GM21786 (cell line): Measurements from ENCODE around the gene TMEM240.
"Not testable (repeated sequence)": the region's sequence is repeated elsewhere in the genome, so short reads cannot be mapped to it uniquely, and the experiment has no call there.

Experiments
- ATAC-seq: cut with Tn5 transposase; IDR thresholded peaks from one replicate; pipeline ENCODE4 v1.9.1; 2021; ENCODE audit not compliant: unreplicated experiment

TMEM240 gene

GRCh38 chr1:1541956-1542765 is 1.7 kb upstream of the TMEM240 start:
- ATAC-seq = no peak

- ATAC-seq = no peak
These were observed 599 bp upstream of the TMEM240 start for GRCh38 chr1:1540818-1541628.

- no peak for ATAC-seq
These were observed 924 bp downstream of the TMEM240 start for GRCh38 chr1:1539310-1540089.

- no peak for ATAC-seq
These were observed 1.5 kb downstream of the TMEM240 start for GRCh38 chr1:1538989-1539309.

GRCh38 chr1:1538334-1538733 is 2.1 kb downstream of the TMEM240 start:
- ATAC-seq = no peak

GRCh38 chr1:1537626-1538250 is 2.7 kb downstream of the TMEM240 start:
- ATAC-seq = no peak

GRCh38 chr1:1536938-1537546 is 3.4 kb downstream of the TMEM240 start:
- no peak for ATAC-seq

- no peak for ATAC-seq
These were observed 4.1 kb downstream of the TMEM240 start for GRCh38 chr1:1536019-1536937.

- no peak for ATAC-seq
These were observed 5.0 kb downstream of the TMEM240 start for GRCh38 chr1:1535201-1536018.

GRCh38 chr1:1534401-1535154 is 5.8 kb downstream of the TMEM240 start:
- no peak for ATAC-seq

- ATAC-seq = not testable (repeated sequence)
These were observed 6.5 kb downstream of the TMEM240 start for GRCh38 chr1:1533894-1534291.

- ATAC-seq = not testable (repeated sequence)
These were observed 7.1 kb downstream of the TMEM240 start for GRCh38 chr1:1533176-1533893.

GRCh38 chr1:1531947-1532346 is 8.5 kb downstream of the TMEM240 start:
- no peak for ATAC-seq

- ATAC-seq = no peak
These were observed 10.5 kb downstream of the TMEM240 start for GRCh38 chr1:1529936-1530335.

- no peak for ATAC-seq
These were observed 11.1 kb downstream of the TMEM240 start for GRCh38 chr1:1529321-1529720.

- no peak for ATAC-seq
These were observed 11.8 kb downstream of the TMEM240 start for GRCh38 chr1:1528301-1529267.
